ENCODE results near the gene ENOPH1. TPM values are rescaled to one million over a fixed set of nuclear protein-coding genes. Genes with fewer than 3 reads are reported as not detected.

ENOPH1 gene
- polyA plus RNA-seq, 1 experiment = 17.0 TPM

DNA sequence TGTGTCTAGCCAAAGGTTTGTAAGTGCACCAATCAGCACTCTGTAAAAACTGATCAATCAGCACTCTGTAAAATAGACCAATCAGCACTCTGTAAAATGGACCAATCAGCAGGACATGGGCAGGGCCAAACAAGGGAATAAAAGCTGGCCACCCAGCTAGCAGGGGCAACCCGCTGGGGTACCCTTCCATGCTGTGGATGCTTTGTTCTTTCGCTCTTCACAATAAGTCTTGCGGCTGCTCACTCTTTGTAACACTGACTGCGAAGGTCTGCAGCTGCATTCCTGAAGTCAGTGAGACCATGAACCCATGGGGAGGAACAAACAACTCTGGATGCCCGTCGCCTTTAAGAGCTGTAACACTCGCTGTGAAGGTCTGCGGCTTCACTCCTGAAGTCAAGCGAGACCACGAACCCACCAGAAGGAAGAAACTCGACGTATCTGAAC lies 14.4 kb upstream of the ENOPH1 start:
- Histone ChIP-seq H3K27ac (ENCODE audit: low read depth, low read length) (no peak overlapping the region), H3K27me3 (ENCODE audit: control insufficient read depth, insufficient read depth, low read length) (no peaks in the 10 kb centered on the region), H3K9me3 (ENCODE audit: control insufficient read depth, insufficient read depth, low read length) (peaks cover 2% of the 10 kb centered on the region; the same call in 1 of the 2 replicates), H3K4me3 (ENCODE audit: low read depth, low read length) (no peak overlapping the region)
- no peak for DNase-seq (ENCODE audit: low read depth, low spot score)
- ChIA-PET POLR2A (interaction anchor here (1.6 kb wide), 1 partner anchor 13 kb away, joined by 7 read pairs; no protein-coding TSS in a partner anchor), CTCF (no interaction called here)
- TF ChIP-seq CTCF (IDR thresholded peaks at IDR 0.05; ENCODE audit: low read depth, low read length) = no peak

DNA sequence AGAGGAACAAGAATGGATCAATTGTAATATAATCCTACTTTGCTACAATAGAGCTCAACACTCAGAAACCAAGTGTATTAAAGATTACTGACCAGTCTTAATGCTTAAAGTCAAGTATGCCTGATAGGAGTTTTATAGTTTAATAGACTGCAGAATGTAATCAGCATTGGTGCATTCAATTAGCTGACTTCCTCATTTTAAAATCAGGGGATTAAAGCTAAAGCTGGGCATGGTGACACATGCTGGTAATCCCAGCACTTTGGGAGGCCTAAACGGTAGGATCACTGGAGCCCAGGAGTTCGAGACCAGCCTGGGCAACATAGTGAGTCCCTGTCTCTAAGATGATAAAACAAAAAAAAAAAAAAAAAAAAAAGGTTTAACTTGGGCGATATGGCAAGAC lies 10.9 kb upstream of the ENOPH1 start:
- H3K27me3 ChIP-seq (ENCODE audit: control insufficient read depth, insufficient read depth, low read length) = no peaks in the 10 kb centered on the region
- no peak for DNase-seq (ENCODE audit: low read depth, low spot score)
- no peak overlapping the region for H3K4me3 ChIP-seq (ENCODE audit: low read depth, low read length)
- TF ChIP-seq CTCF (IDR thresholded peaks at IDR 0.05; ENCODE audit: low read depth, low read length) = no peak
- H3K27ac ChIP-seq (ENCODE audit: low read depth, low read length) = no peak overlapping the region
- ChIA-PET CTCF (interaction anchor here (1.3 kb wide), 1 partner anchor 10 kb away, joined by 6 read pairs; no protein-coding TSS in a partner anchor), POLR2A (interaction anchor here (0.7 to 1.4 kb wide), 2 partner anchors 10 to 41 kb away, joined by 4 to 17 read pairs; partner anchors contain the start of gene HNRNPDL)
- no peaks in the 10 kb centered on the region for H3K9me3 ChIP-seq (ENCODE audit: control insufficient read depth, insufficient read depth, low read length)

DNA sequence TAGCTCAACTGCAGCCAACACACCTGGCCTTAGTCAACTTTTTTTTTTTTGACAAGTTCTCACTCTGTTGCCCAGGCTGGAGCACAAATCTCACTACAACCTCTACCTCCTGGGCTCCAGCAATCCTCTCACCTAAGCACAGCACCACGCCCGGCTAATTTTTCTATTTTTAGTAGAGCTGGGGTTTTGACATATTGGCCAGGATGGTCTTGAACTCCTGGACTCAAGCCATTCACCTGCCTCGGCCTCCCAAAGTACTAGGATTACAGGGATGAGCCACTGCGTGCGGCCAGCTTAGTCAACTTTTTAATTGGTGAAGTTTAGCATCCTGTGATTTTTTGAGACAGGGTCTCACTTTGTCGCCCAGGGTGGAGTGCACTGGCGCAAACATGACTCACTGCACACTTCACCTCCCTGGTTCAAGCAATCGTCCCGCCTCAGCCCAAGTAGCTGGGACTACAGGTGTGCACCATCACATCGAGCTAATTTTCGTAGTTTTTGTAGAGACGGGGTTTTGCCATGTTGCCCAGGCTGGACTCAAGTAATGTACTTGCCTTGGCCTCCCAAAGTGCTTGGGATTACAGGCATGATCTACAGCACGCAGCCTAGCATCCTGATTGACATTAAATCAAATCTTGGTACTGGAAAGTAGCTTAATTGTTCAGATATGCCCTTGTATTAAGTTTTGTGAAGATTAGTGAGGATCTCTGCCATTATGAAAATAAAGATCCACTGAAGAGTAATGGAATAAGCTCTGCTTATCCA lies 8.4 kb upstream of the ENOPH1 start:
- DNase-seq (ENCODE audit: low read depth, low spot score) = no peak
- TF ChIP-seq CTCF (IDR thresholded peaks at IDR 0.05; ENCODE audit: low read depth, low read length) = no peak
- H3K4me3 ChIP-seq (ENCODE audit: low read depth, low read length) = no peak overlapping the region
- no peaks in the 10 kb centered on the region for H3K9me3 ChIP-seq (ENCODE audit: control insufficient read depth, insufficient read depth, low read length)
- ChIA-PET CTCF (interaction anchor here (1.0 kb wide), 1 partner anchor 317 kb away, joined by 3 read pairs; no protein-coding TSS in a partner anchor), POLR2A (interaction anchor here (0.6 to 1.4 kb wide), 3 partner anchors 45 to 858 kb away, joined by 3 to 8 read pairs (median 6); partner anchors contain the start of gene HNRNPD)
- H3K27ac ChIP-seq (ENCODE audit: low read depth, low read length) = no peak overlapping the region
- H3K27me3 ChIP-seq (ENCODE audit: control insufficient read depth, insufficient read depth, low read length) = no peaks in the 10 kb centered on the region

DNA sequence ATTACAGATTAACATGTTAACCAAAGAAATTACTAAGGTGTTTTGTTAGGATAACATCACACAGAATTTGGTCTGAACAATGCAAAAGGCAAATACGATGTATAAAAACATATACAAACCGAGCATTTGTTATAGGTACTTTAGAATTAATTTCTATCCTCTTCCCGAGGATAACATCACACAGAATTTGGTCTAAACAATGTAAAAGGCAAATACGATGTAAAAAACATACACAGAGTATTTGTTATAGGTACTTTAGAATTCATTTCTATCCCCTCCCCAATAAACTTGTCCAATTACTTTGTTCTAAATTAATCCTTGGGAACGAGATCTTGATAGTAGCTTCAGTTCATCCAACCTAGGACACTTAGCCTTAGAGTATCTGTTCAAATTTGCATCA lies 7.8 kb upstream of the ENOPH1 start:
- POLR2A ChIA-PET = interaction anchor here (1.4 kb wide), 1 partner anchor 48 kb away, joined by 8 read pairs; the partner anchor contains the start of gene HNRNPD
- no peak overlapping the region for H3K4me3 ChIP-seq (ENCODE audit: low read depth, low read length)
- no peak for TF ChIP-seq CTCF (IDR thresholded peaks at IDR 0.05; ENCODE audit: low read depth, low read length)
- no peak overlapping the region for H3K27ac ChIP-seq (ENCODE audit: low read depth, low read length)
- DNase-seq (ENCODE audit: low read depth, low spot score) = no peak
- H3K27me3 ChIP-seq (ENCODE audit: control insufficient read depth, insufficient read depth, low read length) = no peaks in the 10 kb centered on the region
- no peaks in the 10 kb centered on the region for H3K9me3 ChIP-seq (ENCODE audit: control insufficient read depth, insufficient read depth, low read length)
- CTCF ChIA-PET = interaction anchor here (1.0 kb wide), 1 partner anchor 316 kb away, joined by 3 read pairs; no protein-coding TSS in a partner anchor

All from AG04450 (cell line).